Ovary (tissue), 3 donors: ENCODE measurements around the gene SLX4.

Source experiments
- EP300 ChIP-seq: sonication (generic); formaldehyde crosslinking; IDR thresholded peaks from one replicate; pipeline ENCODE4 v1.6.1; 2017; ENCODE audit warnings: antibody characterized with exemption
- POLR2A ChIP-seq: fragments of 450-650 bp; IDR thresholded peaks from one replicate; pipeline ENCODE4 v1.6.1; 2017; ENCODE audit warnings: antibody characterized with exemption, mild to moderate bottlenecking, moderate library complexity
- TF ChIP-seq, protein P1 (sequence below), 3 donors: fragments of 450-650 bp in 2 of 3; fragments of 200-600 bp in 1 of 3; IDR thresholded peaks; one replicate each; pipeline versions ENCODE4 v1.5.1 to v1.8.0; 2016 to 2022; ENCODE audit warnings: antibody characterized with exemption in 3 of 3, mild to moderate bottlenecking in 1 of 3
- donor health status: DM: no; HTN: no; CAD: no.

DNA sequence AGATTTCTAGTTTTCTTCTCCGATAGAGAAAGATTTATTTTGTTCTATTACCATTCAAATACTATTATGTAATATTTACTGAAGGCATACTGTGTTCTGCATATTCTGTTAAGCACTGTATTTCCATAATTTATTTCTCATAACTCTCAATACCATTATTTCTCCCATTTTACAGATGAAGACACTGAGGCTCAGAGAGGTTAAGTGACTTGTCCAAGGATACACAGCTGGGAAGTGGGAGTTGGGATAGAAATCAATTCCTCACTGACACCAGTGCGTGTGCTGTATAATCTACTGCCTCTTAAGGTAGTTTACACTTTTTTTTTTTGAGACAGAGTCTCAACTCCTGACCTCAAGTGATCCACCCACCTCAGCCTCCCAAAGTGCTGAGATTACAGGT is 41.6 kb downstream of the SLX4 start:
- TF ChIP-seq, protein P1, sequence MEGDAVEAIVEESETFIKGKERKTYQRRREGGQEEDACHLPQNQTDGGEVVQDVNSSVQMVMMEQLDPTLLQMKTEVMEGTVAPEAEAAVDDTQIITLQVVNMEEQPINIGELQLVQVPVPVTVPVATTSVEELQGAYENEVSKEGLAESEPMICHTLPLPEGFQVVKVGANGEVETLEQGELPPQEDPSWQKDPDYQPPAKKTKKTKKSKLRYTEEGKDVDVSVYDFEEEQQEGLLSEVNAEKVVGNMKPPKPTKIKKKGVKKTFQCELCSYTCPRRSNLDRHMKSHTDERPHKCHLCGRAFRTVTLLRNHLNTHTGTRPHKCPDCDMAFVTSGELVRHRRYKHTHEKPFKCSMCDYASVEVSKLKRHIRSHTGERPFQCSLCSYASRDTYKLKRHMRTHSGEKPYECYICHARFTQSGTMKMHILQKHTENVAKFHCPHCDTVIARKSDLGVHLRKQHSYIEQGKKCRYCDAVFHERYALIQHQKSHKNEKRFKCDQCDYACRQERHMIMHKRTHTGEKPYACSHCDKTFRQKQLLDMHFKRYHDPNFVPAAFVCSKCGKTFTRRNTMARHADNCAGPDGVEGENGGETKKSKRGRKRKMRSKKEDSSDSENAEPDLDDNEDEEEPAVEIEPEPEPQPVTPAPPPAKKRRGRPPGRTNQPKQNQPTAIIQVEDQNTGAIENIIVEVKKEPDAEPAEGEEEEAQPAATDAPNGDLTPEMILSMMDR (IDR thresholded peaks at IDR 0.05), result no peak
- TF ChIP-seq POLR2A (no peak), EP300 (no peak)
